Measurements from ENCODE around the gene MSI2. TPM values are rescaled to one million over a fixed set of nuclear protein-coding genes. Genes with fewer than 3 reads are reported as not detected.

The MSI2 gene
- total RNA-seq, 1 donor from 2014 or later, result 144 TPM

DNA sequence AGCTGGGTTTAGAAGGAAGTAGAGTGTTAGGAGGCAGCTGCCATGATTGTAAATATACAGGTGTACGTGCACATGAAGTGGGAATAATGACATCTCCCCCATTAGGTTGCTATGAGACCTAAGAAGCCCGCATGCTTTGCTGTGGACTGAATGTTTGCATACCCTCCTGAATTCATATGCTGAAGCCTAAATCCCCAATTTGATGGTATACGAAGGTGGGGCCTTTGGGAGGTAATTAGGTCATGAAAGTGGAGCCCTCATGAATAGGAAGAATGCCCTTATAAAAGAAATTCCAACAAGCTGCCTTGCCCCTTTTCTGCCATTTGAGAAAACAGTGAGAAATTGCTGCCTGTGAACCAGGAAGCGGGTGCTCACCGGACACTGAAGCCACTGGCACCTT, 444.8 kb downstream of the MSI2 start:
- Mint-ChIP-seq H3K27me3 (ENCODE audit: low read depth) (no peaks in the 10 kb centered on the region), H3K36me3 (no peaks in the 10 kb centered on the region), H3K4me1 (peaks cover 20% of the 10 kb centered on the region), H3K4me3 (no peak overlapping the region), H3K27ac (no peak overlapping the region), H3K9me3 (peaks cover 2% of the 10 kb centered on the region)
- TF ChIP-seq, protein P1, sequence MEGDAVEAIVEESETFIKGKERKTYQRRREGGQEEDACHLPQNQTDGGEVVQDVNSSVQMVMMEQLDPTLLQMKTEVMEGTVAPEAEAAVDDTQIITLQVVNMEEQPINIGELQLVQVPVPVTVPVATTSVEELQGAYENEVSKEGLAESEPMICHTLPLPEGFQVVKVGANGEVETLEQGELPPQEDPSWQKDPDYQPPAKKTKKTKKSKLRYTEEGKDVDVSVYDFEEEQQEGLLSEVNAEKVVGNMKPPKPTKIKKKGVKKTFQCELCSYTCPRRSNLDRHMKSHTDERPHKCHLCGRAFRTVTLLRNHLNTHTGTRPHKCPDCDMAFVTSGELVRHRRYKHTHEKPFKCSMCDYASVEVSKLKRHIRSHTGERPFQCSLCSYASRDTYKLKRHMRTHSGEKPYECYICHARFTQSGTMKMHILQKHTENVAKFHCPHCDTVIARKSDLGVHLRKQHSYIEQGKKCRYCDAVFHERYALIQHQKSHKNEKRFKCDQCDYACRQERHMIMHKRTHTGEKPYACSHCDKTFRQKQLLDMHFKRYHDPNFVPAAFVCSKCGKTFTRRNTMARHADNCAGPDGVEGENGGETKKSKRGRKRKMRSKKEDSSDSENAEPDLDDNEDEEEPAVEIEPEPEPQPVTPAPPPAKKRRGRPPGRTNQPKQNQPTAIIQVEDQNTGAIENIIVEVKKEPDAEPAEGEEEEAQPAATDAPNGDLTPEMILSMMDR (IDR thresholded peaks at IDR 0.05; ENCODE audit: unreplicated experiment), result no peak
- DNase-seq (ENCODE audit: low spot score in 2 of 2, unreplicated experiment in 2 of 2), result no peak

DNA sequence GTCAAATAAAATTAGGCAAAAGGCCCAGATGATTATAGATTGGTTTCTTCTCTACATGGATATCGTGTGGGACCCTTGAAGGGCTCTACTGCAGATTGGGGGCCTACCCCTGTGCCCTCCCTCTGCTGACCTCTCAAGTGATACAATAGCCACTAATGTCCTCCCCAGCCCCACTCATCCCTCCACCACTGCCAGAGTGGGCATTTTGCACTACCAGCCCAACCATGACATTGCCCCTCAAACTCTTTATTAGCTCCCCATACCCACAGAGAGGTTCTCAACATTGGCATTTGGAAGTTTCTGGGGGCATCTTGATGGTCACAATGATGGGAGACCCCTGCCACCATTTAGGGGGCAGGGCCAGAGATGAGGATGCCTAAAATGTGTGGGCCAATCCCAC, 446.9 kb downstream of the MSI2 start:
- Mint-ChIP-seq H3K27ac (no peak overlapping the region), H3K4me3 (no peak overlapping the region), H3K27me3 (ENCODE audit: low read depth) (no peaks in the 10 kb centered on the region), H3K36me3 (no peaks in the 10 kb centered on the region), H3K4me1 (peaks cover 37% of the 10 kb centered on the region), H3K9me3 (no peaks in the 10 kb centered on the region)
- DNase-seq (ENCODE audit: low spot score in 2 of 2, unreplicated experiment in 2 of 2), result no peak
- TF ChIP-seq, protein P1 (IDR thresholded peaks at IDR 0.05; ENCODE audit: unreplicated experiment), result no peak

DNA sequence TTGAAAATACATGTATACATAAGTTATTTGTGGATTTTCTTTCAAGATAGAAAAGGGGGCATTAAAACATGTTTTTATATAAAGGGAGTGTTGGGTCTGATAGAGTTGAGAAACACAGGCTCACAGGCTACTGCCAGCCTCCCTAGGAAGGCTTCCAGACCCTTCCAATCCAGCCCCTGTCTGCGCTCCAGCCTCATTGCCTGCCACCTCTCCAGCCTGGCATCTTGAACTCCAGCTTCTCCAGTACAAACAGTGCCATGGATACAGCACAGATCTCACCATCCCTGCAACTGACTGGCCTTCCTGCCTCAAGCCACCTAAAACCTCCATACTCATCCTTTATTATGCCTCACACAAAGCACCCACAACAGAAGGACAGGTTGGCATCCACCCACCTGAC, 448.1 kb downstream of the MSI2 start:
- H3K36me3 Mint-ChIP-seq, result no peaks in the 10 kb centered on the region
- H3K9me3 Mint-ChIP-seq, result no peaks in the 10 kb centered on the region
- TF ChIP-seq, protein P1 (IDR thresholded peaks at IDR 0.05; ENCODE audit: unreplicated experiment), result no peak
- no peak overlapping the region for H3K4me3 Mint-ChIP-seq
- DNase-seq (ENCODE audit: low spot score in 2 of 2, unreplicated experiment in 2 of 2), result no peak
- no peaks in the 10 kb centered on the region for H3K27me3 Mint-ChIP-seq (ENCODE audit: low read depth)
- peaks cover 39% of the 10 kb centered on the region for H3K4me1 Mint-ChIP-seq
- no peak overlapping the region for H3K27ac Mint-ChIP-seq

DNA sequence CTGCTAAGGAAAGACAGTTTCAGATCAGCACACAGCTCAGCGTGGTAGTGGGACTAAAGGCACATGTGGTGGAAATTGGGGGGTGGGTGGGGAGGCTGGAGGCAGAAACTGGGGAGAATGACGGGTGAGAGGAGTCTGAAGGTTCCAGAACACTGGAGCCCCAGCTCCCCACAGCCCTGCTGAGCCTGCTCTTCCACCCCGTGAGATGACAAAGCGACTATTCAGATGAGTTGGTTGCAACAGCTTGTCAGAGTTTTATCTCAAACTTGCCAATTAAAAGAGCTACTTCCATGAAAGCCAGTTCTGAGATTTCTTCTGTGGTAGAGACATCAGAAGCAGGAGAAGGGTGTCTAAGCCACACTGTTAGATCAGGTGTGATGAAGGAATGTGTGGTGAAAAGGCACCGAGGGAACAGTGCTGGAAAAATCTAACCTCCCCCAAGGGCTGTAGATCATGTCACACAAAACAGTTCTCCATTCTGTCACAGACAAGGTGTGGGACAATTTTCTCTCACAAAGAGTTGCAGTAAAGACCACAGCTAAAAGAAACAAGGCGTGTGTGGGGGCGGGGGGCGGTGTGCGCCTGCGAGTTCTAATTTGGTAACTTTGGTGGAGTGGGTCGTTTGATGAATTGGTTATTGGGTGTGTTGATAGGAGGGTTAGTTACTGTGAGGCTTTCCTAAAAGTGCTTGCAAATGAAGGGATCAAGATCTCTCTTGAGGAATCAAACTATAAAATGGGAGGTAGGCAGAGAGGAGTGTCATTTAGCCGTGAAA, 449.8 kb downstream of the MSI2 start:
- TF ChIP-seq, protein P1 (IDR thresholded peaks at IDR 0.05; ENCODE audit: unreplicated experiment), result no peak
- Mint-ChIP-seq H3K4me1 (peaks cover 27% of the 10 kb centered on the region), H3K36me3 (no peaks in the 10 kb centered on the region), H3K4me3 (no peak overlapping the region), H3K27ac (no peak overlapping the region), H3K27me3 (ENCODE audit: low read depth) (no peaks in the 10 kb centered on the region), H3K9me3 (no peaks in the 10 kb centered on the region)
- no peak for DNase-seq (ENCODE audit: low spot score in 2 of 2, unreplicated experiment in 2 of 2)

DNA sequence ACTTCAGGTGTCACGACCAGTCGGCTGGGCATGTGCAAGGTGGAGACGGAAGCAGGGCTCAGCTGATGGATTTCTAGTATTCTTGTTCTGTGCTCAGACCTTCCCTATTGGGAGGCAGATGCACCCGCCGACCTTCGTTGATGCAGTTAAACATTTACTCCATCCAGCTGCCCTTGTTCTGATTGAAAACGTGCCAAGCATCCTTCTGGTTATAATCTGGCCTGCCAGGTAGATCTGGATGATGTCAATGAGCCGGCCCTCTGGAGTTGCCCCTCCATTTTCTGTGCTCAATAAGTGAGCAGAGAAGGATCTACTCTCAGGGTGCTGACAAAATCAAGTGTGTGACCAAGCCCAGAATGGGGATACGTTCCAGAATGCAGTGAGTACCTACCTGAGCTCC, 450.4 kb downstream of the MSI2 start:
- no peak overlapping the region for H3K4me3 Mint-ChIP-seq
- peaks cover 2% of the 10 kb centered on the region for H3K27me3 Mint-ChIP-seq (ENCODE audit: low read depth)
- TF ChIP-seq, protein P1 (IDR thresholded peaks at IDR 0.05; ENCODE audit: unreplicated experiment), result no peak
- no peak for DNase-seq (ENCODE audit: low spot score in 2 of 2, unreplicated experiment in 2 of 2)
- peaks cover 27% of the 10 kb centered on the region for H3K4me1 Mint-ChIP-seq
- no peaks in the 10 kb centered on the region for H3K36me3 Mint-ChIP-seq
- H3K9me3 Mint-ChIP-seq, result no peaks in the 10 kb centered on the region
- no peak overlapping the region for H3K27ac Mint-ChIP-seq

Data from mesothelial cell of epicardium (in vitro differentiated cells).